KOPT-K1 (cell line): ENCODE data around the gene PGAM5.
A peak's percentile ranks its signal among the peaks of the same experiment; 100 is the strongest.

Experiments
- H3K27ac ChIP-seq: fragments of 200-600 bp; sonication (generic); 2 replicates; pipeline ENCODE4 v1.5.1; 2016; ENCODE audit warnings: antibody characterized with exemption, mild to moderate bottlenecking, low read depth, low read length; ENCODE audit not compliant: poor library complexity, severe bottlenecking
- H3K36me3 ChIP-seq: fragments of 200-600 bp; sonication (generic); 2 replicates; pipeline ENCODE4 v1.5.1; 2017; ENCODE audit warnings: antibody characterized with exemption, mild to moderate bottlenecking, low read length, moderate library complexity; ENCODE audit not compliant: insufficient read depth
- H3K9me3 ChIP-seq: fragments of 200-600 bp; sonication (generic); 2 replicates; pipeline ENCODE4 v1.5.1; 2017; ENCODE audit warnings: antibody characterized with exemption, low read length, mild to moderate bottlenecking; ENCODE audit not compliant: insufficient read depth, poor library complexity, severe bottlenecking

Gene PGAM5

GRCh38 chr12:132710405-132711079 lies at the start of gene PGAM5:
Gene PGAM5, plus strand, starts transcription at chr12:132710842. Its CDS starts 35 bp downstream, at chr12:132710877.
- peaks cover 45% of the 10 kb centered on the region for H3K36me3 ChIP-seq
- H3K27ac ChIP-seq: peak within 1 kb of the TSS; percentile 73
- no peaks in the 10 kb centered on the region for H3K9me3 ChIP-seq

- no peaks in the 10 kb centered on the region for H3K9me3 ChIP-seq
- H3K27ac ChIP-seq: peak overlapping the region; percentile 51
- peaks cover 100% of the 10 kb centered on the region for H3K36me3 ChIP-seq
Observed at GRCh38 chr12:132660996-132661395, 49.6 kb upstream of the PGAM5 start.

- Histone ChIP-seq H3K36me3 (peaks cover 100% of the 10 kb centered on the region), H3K9me3 (no peaks in the 10 kb centered on the region), H3K27ac (peak overlapping the region; percentile 51)
Observed at GRCh38 chr12:132661972-132662371, 48.7 kb upstream of the PGAM5 start.

- Histone ChIP-seq H3K9me3 (no peaks in the 10 kb centered on the region), H3K36me3 (peaks cover 100% of the 10 kb centered on the region), H3K27ac (peak overlapping the region; percentile 51)
Observed at GRCh38 chr12:132662901-132663755, 47.5 kb upstream of the PGAM5 start.

GRCh38 chr12:132664206-132665148 lies 46.2 kb upstream of the PGAM5 start:
- H3K27ac ChIP-seq: peak overlapping the region; percentile 51
- H3K36me3 ChIP-seq: peaks cover 100% of the 10 kb centered on the region
- no peaks in the 10 kb centered on the region for H3K9me3 ChIP-seq

- peaks cover 100% of the 10 kb centered on the region for H3K36me3 ChIP-seq
- H3K27ac ChIP-seq: no peak overlapping the region
Observed at GRCh38 chr12:132665149-132665491, 45.5 kb upstream of the PGAM5 start.

GRCh38 chr12:132665794-132666193 lies 44.8 kb upstream of the PGAM5 start:
- H3K27ac ChIP-seq: no peak overlapping the region

More at GRCh38 chr12:132665149-132665491, 45.5 kb upstream of the PGAM5 start:
- H3K9me3 ChIP-seq: no peaks in the 10 kb centered on the region

GRCh38 chr12:132668191-132669088 lies 42.2 kb upstream of the PGAM5 start:
- Histone ChIP-seq H3K36me3 (peaks cover 100% of the 10 kb centered on the region), H3K27ac (no peak overlapping the region), H3K9me3 (no peaks in the 10 kb centered on the region)

More at GRCh38 chr12:132665794-132666193, 44.8 kb upstream of the PGAM5 start:
- H3K9me3 ChIP-seq: no peaks in the 10 kb centered on the region
- H3K36me3 ChIP-seq: peaks cover 100% of the 10 kb centered on the region

GRCh38 chr12:132669166-132669879 lies 41.3 kb upstream of the PGAM5 start:
- H3K9me3 ChIP-seq: no peaks in the 10 kb centered on the region
- H3K36me3 ChIP-seq: peaks cover 99% of the 10 kb centered on the region
- H3K27ac ChIP-seq: no peak overlapping the region

- Histone ChIP-seq H3K27ac (no peak overlapping the region), H3K36me3 (peaks cover 99% of the 10 kb centered on the region), H3K9me3 (no peaks in the 10 kb centered on the region)
Observed at GRCh38 chr12:132672116-132672515, 38.5 kb upstream of the PGAM5 start.

- H3K27ac ChIP-seq: no peak overlapping the region
- H3K36me3 ChIP-seq: peaks cover 99% of the 10 kb centered on the region
- H3K9me3 ChIP-seq: no peaks in the 10 kb centered on the region
Observed at GRCh38 chr12:132672678-132673077, 38.0 kb upstream of the PGAM5 start.

GRCh38 chr12:132673288-132674179 lies 37.1 kb upstream of the PGAM5 start:
- Histone ChIP-seq H3K9me3 (no peaks in the 10 kb centered on the region), H3K36me3 (peaks cover 99% of the 10 kb centered on the region), H3K27ac (no peak overlapping the region)

GRCh38 chr12:132674561-132674960 lies 36.1 kb upstream of the PGAM5 start:
- peaks cover 99% of the 10 kb centered on the region for H3K36me3 ChIP-seq
- no peak overlapping the region for H3K27ac ChIP-seq
- H3K9me3 ChIP-seq: no peaks in the 10 kb centered on the region
